Activated CD8-positive, alpha-beta memory T cell treated with anti-CD3 and anti-CD28 coated beads for 48 hours (primary cell): ENCODE results near the gene ADRA2C.

Experiments
- DNase-seq, 3 experiments: peaks; one replicate each; pipeline ENCODE4 v3.0.0-alpha.2; 2020; ENCODE audit warnings: low read depth in 2 of 3, low spot score in 2 of 3

The ADRA2C gene

GRCh38 chr4:3732076-3733028 lies 33.8 kb upstream of the ADRA2C start:
- DNase-seq, result no peak

GRCh38 chr4:3733195-3733594 lies 33.0 kb upstream of the ADRA2C start:
- no peak for DNase-seq

DNA sequence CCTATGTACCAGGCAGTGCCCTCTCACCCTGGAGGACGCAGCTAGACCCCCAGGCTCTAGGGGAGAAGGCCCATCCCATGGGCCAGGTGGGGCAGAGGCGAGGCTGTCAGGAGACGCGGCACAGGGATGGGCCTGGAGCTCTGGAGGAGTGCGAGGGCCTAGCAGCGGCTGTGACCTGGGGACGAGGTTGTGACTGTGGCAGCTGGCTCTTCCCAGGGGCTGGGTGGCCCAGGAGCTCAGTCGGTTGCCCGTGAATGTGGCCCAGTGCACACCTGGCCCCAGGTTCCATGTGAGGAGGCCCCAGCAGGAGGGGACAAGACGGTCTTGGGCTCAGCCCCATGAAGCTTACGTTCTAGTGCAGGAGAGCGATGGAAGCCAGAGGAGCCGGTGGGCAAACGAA lies 31.0 kb upstream of the ADRA2C start:
- no peak for DNase-seq

DNA sequence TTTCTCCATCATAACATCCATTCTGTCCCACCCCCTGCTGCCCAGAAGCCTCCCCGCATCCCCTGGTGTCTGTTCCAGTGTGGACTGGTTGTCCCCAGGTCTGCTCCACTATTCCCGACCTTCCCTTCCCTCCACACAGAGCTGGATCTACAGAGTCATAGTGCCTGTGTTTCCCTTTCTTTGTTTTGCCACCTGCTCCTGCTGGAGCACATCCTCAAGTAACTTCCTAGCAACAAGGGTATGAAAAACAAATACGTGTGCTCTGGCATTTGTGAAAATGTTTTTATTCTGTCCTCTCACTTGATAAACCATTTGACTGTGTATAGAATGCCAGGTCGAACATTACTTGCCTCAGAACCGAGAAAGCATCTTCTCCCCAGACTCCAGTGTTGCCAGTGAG lies 29.9 kb upstream of the ADRA2C start:
- DNase-seq, result no peak

GRCh38 chr4:3736806-3737205 lies 29.4 kb upstream of the ADRA2C start:
- DNase-seq, result no peak

DNA sequence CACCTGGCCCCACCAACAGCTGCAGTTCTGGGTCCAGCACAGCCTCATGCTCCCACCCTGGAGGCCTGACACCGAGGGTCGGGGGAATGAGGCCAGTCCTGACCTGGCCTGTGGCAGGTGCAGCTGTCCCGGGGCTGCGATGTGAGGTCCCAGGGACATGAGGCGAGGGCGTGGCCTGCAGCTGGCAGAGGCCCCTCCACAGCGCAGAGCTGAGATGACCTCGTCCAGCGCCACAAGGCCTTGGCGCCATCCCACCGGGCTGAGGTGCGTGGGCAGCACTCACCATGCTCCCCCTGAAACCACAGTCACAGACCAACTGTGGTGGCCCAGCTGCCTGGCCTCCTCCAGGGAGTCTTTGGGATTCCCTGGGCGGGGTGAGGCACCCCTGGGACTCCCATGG lies 26.6 kb upstream of the ADRA2C start:
- DNase-seq, result no peak

DNA sequence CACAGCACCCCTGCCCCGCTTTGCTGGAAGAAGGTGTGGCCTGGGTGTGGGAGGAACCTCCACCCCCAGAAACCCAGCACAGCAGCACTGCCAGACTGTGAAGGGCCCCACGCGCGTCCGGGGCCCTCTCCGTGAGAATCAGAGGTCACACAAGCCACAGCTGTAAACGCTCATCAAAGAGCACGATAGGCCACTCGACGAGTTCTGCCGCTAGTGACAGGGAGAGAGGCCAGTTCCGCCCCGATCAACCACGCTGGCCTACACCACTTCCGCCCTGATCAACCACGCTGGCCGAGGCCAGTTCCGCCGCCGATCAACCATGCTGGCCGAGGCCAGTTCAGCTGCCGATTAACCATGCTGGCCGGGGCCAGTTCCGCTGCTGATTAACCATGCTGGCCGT lies 25.9 kb upstream of the ADRA2C start:
- no peak for DNase-seq

DNA sequence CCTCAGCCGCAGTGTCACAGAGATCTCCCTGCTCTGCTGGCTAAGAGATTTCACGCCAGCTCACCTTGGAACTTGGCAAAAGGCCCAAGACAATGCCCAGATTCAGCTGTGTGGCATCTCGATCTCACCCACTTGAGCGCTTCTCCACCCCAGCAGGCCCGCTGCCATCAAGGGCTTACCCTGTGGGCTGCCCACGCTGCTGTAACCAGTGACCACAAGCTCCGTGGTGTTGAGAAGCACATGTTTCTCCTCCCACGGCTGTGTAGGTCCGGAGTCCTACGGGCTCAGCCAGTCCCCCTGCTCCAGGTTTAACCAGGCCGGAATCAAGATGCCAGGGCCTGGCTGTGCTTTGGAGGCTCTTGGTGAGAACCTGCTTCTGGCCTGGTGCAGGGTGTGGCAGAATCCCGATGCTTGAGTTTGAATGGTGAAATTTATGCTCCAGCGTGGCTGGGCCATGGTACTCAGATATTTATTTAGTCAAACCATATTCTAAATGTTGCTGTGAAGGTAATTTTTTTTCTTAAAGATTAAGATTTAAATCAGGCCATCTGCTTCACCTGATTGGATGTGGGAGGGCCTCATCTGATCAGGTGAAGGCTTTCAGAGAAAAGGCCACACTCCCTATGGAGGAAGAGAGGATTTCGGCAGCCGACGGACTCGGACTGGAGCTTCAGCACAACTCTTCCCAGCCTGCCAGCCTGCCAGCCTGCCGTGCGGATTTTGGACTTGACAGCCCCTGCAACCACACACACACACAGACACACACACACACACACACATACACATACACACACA lies 24.8 kb upstream of the ADRA2C start:
- DNase-seq, result no peak

DNA sequence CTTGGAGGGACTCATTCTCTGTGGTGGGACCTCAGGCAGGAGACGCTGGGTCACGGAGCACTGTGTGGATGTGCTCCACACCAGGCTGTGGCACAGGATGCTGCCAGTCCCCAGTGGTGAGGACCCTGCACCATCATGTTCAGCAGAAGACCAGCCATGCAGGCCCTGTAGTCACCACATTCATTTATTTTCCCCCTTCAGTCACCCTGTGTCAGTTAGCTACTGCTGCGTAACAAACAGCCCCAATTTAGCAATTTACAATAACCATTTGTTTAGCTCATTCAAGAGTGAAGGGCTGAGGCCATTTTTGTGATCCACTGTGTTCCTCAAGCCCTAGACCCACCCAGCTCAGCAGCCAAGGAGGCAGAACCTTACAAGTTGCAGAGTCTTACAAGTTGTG lies 23.6 kb upstream of the ADRA2C start:
- no peak for DNase-seq

- DNase-seq, result no peak
Observed at GRCh38 chr4:3744232-3744631, 22.0 kb upstream of the ADRA2C start.

DNA sequence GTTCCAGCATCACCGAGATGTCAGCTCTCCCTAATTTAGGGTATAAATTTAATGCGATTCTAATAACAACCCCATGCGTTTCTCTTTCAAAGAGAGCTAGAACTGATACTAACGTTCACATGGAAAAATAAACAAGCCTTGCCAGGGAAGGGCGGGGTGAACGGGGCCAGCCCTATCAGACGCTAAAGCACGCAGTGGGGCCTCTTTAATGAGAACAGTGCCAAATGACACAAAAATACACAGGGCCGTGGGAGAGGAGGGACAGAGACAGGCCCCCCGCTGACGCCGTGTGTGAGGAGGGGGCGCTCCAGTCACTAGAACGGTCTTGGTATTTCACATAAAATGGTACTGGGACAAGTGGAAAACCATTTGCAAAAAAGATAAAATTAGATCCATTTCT lies 21.3 kb upstream of the ADRA2C start:
- DNase-seq, result no peak

- no peak for DNase-seq
Observed at GRCh38 chr4:3745886-3746656, 20.1 kb upstream of the ADRA2C start.

DNA sequence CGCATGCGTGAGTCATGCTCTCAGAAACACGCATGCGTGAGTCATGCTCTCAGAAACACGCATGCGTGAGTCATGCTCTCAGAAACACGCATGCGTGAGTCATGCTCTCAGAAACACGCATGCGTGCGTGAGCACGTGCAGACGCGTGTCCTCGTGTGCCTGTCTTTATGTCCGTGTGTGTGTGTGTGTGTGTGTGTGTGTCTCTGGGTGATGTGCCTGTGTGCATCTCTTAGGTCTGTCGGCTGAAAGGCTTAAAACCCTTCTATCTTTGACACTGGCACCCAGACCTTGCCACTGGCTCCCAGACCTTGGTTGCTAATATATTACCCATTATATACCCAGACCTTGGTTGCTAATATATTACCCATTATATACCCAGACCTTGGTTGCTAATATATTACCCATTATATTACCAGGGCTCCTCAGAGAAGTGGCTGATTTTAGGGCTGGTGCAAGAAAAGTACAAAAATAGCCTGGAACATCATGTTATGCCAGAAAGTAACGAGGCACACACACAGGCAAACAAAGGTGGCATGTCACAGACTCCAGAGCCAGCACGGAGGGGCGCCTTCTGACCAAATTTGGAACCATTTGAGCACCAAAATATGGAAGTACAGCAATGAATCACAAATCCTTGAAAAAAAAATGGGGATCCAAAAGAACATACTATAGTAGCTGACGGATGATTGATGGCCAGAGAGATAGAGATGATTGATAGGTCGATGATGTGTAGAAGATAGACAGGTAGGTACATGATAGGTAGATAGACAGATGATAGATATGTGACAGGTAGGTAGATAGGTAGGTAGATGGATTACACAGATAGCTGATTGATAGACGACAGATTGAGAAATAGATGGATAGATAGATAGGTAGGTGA lies 19.2 kb upstream of the ADRA2C start:
- DNase-seq, result no peak

- DNase-seq, result no peak
Observed at GRCh38 chr4:3747581-3747904, 18.6 kb upstream of the ADRA2C start.

- DNase-seq, result no peak
Observed at GRCh38 chr4:3748136-3748898, 17.9 kb upstream of the ADRA2C start.

- DNase-seq, result no peak
Observed at GRCh38 chr4:3749081-3749480, 17.1 kb upstream of the ADRA2C start.

GRCh38 chr4:3750334-3750733 lies 15.9 kb upstream of the ADRA2C start:
- DNase-seq, result no peak

DNA sequence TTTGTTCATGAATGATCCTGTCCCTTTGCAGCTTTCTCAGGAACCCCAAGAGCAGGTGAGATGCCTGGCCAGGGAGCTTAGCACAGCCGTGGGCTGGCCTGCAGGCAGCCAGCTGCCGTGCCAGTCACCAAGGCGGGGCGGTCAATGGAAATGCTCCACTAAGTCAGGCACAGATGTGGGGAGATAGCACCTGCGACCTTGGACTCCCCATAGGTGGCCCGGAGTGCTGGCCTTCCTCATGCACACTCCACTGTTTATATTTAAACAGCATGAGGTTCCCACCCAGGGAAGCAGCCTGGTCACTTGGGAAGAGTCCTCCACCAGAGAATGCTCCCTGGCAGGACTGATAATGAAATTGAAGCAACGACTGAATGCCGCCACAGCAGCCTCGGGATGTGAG lies 14.2 kb upstream of the ADRA2C start:
- DNase-seq, result no peak

DNA sequence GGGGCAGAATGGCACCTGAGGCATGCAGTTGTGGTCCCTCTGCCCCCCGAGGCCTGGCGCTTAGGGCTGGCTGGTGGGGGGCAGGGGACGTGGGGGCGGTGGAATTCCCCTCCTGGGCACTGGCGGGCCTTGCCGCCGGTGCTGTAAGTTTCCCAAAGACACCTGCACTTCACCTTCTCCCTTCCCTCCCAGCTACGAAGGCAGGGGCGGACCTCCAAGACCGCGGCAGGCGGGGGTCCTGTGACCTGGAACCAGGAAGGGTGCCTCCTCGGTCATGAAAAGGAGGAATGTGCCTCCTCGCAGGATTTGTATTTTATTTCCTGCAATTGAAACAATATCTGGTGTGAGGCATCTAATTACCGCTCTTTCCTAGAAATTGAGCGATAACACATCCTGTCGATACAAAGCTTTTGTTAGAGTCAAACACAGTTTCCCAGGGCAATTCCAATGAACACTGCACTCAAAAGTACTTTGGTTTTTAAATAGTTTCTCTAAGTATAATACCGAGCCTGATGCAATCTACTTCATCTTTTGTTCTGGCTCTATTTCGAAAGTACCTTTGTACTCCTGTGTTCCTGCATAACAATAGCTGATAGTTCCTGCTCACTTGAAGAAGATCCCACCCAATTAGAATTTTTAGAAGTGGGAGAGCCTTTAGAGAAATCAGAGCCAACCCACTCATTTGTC lies 12.3 kb upstream of the ADRA2C start:
- DNase-seq, result no peak
